HCEC 1CT (cell line): Measurements from ENCODE around the gene PTGER1.

ENCODE experiments used
- DNase-seq: peaks from one replicate; pipeline ENCODE4 v3.0.0-alpha.2; 2017

Gene PTGER1

DNA sequence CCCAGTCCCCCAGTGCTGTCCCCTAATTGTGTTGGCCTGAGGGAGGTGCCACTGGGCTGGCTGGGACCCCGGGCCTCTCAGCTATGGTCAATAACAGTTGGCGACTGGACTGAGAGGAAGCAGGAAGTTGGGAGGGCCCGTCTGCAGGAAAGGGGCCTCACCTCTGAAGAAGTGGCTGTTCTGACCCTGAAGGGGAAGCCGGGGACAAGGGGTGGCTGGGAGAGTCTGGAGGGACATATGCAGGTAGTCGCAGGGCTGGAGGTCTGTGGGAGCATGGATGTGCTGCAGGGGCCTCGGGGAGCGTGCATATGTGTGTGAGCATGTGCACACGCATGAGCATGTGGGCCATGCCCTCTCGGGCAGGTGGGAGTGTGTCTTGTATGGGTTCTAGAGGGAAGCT, 36.1 kb downstream of the PTGER1 start:
- no peak for DNase-seq

DNA sequence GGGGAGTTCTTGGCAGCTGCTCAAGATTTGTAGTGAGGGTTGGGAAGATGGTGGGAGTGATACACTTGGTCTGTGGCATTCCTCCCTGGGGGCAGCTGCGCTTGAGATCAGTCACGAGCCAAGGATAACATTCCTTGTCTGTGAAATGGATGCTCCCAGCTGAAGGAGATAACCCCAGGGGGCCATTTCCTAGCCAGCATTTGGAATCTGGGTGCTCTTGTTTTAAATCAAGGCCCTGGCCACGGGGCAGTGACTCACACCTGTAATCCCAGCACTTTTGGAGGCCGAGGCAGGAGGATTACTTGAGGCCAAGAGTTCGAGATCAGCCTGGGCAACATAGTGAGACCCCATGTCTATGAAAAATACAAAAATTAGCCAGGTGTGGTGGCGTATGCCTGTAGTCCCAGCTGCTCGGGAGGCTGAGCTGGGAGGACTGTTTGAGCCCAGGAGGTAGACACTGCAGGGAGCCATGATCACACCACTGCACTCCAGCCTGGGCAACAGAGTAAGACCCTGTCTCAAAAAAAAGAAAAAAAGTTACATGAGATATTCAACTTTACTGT, 37.5 kb downstream of the PTGER1 start:
- DNase-seq = no peak

DNA sequence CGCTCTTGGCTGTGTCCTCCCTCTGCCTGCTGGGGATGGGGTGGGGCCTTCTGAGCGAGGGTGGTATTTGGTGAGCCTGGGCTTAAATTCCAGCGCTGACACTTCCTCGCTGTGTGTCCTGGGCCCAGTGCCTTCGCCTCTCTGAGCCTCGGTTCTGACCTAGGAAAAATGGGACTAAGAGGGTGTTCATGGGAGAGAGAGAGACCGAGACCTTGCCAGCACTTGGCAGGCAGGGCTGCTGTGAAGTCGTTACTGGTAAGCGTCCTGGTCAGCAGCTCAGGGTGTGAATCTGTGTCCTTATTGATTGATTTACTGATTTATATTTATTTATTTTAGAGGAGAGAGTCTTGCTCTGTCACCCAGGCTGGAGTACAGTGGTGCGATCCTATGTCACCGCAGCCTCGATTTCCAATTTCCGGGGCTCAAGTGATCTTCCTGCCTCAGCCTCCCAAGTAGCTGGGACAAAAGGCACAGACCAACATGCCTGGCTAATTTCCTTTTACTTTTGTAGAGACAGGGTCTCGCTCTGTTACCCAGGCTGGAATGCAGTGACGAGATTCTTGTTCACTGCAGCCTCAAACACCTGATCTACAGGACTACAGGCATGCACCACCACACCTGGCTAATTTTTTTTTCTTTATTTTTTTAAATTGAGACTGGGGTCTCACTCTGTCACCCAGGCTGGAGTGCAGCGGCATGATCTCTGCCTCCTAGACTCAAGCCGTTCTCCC, 39.7 kb downstream of the PTGER1 start:
- no peak for DNase-seq

DNA sequence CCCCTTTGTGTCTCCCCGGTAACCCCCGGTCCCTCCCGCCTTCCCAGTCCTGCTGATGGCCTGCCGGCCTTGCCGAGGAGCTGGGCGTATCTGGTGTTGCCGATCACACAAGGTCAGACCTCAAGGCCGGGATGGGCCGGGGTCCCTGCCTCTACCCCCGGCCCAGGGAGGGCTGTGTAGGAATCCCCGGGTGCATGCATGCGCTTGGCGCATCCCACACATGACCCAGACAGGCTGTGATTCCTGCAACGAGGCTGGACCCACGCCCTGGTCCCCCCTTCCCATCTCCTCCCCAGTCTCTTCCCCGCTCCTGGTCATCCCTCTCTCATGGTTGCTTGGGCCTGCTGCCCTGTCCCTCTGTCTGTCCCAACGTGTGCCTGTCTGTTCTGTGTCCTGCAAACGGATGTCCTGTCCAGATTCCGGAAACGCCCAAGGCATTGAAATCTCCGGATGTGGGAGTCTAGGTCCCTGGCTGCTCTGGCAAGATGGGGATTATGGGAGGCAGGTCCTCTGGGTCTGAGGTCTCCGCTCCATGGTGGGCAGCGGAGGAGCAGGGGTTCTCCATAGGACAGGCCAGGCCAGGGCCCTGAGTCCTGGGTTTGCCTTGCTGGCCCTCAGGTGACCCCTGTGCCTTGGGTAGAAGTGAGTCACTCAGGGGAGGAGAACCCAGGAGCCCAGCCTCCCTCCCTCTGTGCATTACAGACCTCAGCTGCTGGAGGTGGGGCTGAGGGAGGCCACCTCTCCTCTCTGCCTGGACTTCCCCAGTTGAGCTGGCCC, 40.4 kb downstream of the PTGER1 start:
- DNase-seq = peak; percentile 78

DNA sequence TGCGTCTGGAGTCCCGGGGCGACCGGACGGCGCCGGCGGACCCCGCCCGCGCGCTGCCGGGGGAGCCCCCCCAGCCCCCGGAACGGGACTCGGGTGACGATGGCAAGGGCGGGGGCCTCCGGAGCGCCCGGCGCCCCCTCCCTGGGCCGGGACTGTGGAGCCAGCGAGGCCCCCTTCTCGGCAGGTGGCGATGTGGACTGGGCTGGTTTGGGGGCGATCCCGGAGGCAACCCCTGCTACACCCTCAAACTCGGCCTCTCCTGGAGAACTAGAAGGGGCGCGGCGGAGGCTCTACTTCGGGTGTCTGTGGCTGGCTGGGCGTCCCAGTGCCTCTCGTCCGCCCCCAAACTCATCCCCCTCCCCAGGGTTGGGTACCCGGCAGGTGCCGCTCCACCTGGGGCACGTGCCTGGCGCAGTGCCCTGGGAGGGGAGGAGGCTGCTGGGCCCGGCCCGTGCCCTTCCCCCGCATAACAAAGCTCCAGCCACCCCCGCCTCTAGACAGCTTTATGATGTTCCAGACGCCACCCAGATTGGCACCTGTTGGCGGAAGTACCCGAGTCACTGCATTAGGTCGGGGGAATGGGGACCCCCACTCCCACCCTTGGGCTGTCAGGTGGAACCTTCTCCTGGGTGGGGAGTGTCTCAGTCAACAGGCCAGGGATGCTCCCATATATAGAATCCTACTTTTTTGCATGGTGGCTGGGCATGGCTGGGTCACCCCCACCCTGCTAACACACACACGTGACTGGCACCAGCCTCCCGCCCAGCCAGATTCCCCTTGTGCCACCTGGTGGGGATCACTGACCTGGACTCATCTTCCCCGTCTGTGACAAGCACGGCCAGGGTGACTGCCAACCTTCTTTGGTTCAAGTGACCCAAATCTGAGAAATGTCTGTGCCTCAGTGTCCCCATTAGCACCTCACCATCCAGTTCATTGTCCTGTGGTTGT, 41.3 kb downstream of the PTGER1 start:
- no peak for DNase-seq

DNA sequence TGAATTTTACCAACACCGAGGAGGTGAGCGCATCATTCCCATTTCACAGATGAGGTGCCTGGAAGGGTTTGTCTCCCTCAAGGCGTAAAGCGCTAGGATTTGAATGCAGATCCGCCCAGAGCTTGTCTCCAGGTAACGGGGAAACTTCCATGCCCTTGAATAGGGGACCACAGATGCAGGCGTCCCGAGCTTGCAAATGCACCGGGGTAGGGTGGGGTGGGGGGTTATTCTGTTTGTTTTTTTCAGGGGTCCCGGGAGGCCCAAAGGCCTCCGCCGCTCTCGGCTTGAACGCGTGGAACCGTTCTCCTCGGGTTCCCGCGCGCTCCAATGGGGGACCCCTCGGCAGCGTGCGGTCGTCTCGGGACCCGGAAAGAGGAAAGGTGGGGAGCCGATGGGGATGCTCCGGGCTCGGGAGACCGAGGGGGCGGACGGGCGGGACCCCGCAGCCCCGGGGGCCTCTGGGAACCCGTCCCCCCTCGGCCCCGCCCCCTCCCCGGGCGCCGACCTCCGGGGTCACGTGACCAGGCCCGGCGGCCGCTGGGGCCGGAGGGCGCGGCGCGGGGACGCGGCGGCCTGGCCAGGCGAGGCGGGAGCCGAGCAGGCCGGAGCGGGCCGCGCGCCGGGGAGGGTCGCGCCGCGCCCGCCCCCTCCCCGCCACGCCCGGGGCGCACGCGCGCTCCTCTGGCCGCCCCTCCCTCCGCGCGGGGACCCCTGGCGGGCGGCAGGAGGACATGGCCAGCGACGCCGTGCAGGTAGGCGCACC, 42.2 kb downstream of the PTGER1 start, which contains the start of gene PKN1:
PKN1 (plus strand) TSS at position 516 of the 763 bp plus-strand sequence; CDS start at position 732, 216 bp downstream.
- DNase-seq = no peak

DNA sequence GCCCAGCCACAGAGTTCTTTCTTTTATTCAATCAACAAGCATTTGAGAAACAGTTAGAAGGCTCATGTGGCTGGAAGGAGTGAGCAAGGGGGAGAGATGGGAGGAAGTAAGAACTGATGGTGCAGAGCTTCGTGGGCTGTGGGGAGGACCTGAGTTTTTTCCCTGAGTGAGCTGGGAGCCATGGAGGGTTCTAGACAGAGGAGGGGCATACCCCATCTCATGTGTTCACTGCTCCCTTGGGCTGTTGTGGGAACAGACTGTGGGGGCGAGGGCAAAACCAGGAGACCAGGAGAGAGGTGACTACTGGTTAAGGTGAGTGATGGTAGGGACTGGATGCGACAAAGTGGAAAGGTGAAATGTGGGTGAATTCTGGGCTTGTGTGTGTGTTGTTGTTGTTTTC, 44.4 kb downstream of the PTGER1 start:
- DNase-seq = no peak

DNA sequence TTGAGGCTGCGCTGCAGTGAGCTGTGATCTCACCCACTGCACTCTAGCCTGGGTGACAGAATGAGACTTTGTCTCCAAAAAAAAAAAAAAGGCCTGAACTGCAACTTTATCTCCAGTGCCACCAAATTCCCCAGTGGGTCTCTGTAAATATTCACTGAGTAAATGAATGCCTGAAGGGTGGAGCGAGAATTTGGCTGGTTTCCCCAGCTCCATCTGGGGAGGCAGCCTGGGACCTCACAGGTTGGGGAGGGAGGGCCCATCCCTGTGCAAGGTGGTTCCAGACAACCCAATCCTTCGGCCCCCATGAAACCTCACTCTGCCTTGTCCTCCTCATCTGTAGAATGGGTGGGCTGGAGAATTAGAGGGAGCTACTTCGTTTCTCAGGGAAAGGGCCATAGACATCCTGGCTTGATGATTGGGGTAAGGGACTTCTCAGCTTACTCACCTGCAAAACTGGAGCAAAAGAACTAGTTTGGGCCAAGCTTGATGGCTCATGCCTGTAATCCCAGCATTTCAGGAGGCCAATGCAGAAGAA, 46.2 kb downstream of the PTGER1 start:
- DNase-seq = no peak

DNA sequence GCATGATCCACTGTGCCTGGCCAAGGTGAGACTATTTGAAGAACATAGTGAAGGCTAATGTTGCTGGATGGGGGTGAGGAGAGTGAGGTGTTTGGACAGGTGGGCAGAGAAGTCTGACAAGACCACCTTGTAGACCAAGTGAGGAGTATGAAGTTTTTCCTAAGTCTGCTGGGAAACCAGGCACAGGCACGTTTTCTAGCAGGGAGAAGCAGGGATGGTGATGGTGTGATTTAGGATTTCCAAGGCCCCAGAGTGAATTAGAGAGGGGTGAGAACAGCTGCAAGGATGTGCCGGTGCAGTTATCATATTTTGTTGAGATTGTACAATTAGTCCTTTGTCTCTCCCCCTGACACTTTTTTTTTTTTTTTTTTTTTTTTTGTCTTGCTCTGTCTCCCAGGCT, 47.7 kb downstream of the PTGER1 start:
- no peak for DNase-seq

DNA sequence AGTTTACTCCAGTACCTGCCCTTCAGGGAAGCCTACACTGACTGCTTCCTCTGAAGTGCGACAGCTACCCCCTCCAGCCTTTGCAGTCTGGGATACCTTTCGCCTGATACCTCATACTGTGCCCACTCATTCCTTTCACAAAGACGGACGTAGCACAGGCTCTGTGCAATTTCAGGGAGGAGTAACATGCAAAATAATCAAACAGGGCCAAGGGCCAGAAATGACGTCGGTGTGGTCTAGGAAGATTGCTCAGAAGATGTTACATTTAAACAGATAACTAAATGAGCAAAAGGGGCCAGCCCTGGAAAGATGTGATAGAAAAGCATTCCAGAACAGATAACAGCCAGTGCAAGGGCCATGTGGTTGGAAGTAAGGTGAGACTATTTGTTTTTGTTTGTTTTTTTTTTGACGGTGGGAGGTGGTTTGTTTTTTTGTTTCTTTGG, 49.4 kb downstream of the PTGER1 start:
- no peak for DNase-seq
